Hepatocyte (in vitro differentiated cells): ENCODE measurements around the gene AMER2.

Source experiments
- CTCF ChIP-seq: fragments of 200-600 bp; sonication (generic); IDR thresholded peaks from 2 replicates; pipeline ENCODE4 v1.5.1; 2016; ENCODE audit warnings: antibody characterized with exemption, mild to moderate bottlenecking; ENCODE audit not compliant: poor library complexity
- EZH2 ChIP-seq: fragments of 200-600 bp; sonication (generic); IDR thresholded peaks from 2 replicates; pipeline ENCODE4 v1.6.1; 2016; ENCODE audit warnings: antibody characterized with exemption, mild to moderate bottlenecking, borderline replicate concordance

GRCh38 chr13:25207291-25207810 is 35.3 kb upstream of the AMER2 start:
- TF ChIP-seq CTCF (no peak), EZH2 (no peak)
